M059J (cell line): ENCODE data around the gene GALNTL6. TPM values are rescaled to one million over a fixed set of nuclear protein-coding genes. Genes with fewer than 3 reads are reported as not detected.
"Not testable (repeated sequence)": the region's sequence is repeated elsewhere in the genome, so short reads cannot be mapped to it uniquely, and the experiment has no call there.

Experiments used
- DNase-seq: peaks from one replicate; pipeline ENCODE4 v3.0.0-alpha.2; 2012; ENCODE audit warnings: low read depth
- total RNA-seq: library from RNA; depleted of rRNA; stranded (reverse); fragments of >200 nt; shearing (Covaris generic); gene quantifications from 2 replicates; pipeline ENCODE4 v1.2.3, GENCODE V29; 2014

Gene GALNTL6
- total RNA-seq, 1 experiment from 2014 or later = not detected

- no peak for DNase-seq
These were observed 843.9 kb downstream of the GALNTL6 start for GRCh38 chr4:172657081-172657480.

GRCh38 chr4:172660251-172660650, 847.0 kb downstream of the GALNTL6 start:
- DNase-seq = no peak

DNA sequence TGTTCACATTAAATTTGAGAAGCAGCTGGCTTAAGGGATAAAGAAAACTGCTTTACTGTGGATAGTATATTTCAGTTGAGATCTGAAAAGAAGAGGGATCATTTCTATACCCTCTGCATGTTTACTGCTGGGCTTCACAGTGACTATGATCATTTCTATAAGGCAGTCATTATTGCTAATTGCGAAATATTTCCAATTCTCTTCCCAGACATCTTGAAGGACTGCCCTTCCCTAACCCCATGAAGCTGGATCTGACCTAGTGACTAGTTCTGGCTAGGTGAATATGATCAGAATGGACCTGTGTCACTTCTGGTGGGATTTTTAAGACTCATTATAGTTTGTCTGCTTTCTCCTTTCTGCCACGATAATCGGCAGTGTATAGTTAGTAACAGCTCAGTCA, 848.9 kb downstream of the GALNTL6 start:
- no peak for DNase-seq

DNA sequence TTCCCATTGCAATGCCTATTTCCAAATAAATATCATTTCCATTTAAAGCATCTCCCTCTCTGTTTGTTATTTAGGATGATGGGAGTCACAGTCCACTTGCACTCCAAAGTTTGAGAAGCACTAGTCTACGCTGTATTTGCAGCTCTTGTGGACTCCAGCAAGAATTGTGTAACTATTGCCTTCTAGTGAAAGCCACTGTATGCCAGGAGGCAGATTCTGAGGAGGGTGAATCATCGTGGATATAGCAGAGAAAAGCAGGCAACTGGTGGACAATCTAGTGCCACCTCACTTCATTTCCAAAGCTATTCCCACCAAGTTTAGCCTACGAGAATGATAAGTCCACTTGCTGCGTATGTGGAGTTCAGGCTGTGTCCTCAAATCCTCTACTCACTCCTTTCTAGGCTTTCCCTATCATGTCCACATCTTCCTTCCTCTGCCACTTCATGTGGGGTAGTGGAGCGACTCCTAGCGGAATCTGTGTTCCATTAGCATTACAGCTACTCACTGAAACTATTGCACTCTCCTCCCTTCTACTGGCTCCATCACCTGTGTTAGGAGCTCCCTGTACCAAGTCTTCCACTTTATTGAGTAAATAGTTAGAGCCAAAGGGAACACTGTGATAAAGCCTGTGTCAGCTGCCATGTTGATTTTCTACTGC, 853.6 kb downstream of the GALNTL6 start:
- DNase-seq = no peak

DNA sequence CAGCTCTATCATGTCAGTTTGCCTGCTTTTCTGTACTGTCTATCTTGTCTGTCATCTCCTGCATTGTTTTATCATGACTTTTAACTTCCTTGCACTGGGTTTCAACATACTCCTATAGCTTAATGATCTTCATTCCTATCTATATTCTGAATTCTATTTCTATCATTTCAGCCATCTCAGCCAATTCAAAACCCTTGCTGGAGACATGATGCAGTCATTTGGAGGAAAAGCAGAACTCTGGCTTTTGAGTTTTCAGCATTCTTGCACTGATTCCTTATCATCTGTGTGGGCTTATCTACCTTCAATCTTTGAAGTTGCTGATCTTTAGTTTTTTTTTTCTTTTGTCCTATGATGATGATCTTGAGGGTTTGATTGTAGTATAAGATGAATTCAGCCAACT, 861.6 kb downstream of the GALNTL6 start:
- DNase-seq = no peak

DNA sequence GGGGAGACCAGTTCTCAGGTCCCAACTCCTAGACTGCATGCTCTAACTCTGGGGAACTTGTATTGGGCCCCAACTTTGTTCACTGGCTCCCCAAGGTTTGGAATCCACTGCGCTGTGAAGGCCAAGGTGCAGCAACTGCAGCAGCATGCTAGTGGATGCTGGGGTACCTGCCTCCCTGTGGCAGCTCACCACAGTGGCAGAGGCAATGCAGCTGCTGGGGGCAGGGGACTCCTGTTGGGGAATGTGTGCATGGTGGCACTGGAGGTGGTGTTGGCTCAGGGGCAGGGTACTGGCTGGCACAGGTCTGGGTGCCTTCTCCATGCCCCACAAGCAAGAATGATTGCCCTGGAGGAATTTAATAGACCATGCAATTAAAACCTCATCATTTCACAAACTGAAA, 862.0 kb downstream of the GALNTL6 start:
- DNase-seq = no peak

DNA sequence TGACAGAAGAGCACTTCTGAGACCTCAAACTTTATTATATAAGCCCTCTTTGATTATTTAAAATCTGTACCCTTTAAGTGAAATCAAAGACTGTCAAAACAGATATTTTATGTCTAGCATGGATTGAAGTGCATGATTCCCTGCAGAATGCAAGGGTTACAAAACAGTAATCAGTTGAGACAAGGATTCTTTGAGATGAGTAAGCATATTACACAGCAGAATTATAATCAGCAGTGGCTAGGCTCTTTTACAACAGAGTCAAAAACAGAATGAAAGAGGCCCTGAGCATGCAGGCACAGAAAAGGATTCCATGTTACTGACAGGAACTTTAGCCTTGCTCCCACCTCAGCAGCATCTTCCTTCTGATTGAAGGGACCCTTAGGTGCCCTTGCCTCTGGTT, 867.5 kb downstream of the GALNTL6 start:
- no peak for DNase-seq

DNA sequence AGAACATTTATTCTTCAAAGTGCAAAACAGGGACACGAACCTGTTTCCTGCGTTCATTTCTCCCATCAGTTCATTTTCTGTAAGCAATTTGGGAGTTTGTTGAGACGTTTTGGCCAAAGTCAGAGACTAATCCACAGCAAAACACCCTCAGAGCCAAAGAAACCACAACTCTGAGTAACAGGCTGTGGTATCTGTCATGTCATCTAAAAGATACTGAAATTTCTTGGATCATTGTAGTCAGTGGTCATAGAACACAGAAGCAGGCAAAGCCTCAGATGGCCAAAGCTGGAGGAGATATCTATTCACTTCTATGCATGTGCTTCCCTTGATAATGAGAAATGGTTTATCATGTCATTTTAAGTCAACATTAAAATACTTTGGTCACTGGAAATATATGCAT, 869.8 kb downstream of the GALNTL6 start:
- no peak for DNase-seq

- no peak for DNase-seq
These were observed 872.8 kb downstream of the GALNTL6 start for GRCh38 chr4:172686021-172686420.

DNA sequence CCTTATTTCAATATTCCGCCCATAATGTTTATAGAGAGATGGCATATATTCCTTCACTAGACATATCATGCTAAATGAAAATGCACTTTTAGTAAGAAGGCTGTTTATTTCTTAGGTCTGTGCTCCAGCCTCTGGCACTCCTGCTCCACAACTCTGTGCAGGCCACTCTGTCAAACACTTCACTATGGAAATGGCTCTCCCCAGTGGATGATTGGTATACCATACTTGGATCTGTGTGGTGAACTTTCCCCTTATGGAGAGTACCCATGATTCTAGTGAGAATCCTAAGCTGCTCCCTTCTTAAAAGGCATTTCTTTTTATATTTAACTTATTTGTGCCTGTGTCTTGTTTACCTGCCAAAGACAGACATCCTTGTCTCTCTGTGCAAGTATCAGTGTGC, 875.3 kb downstream of the GALNTL6 start:
- no peak for DNase-seq

- no peak for DNase-seq
These were observed 878.3 kb downstream of the GALNTL6 start for GRCh38 chr4:172691552-172691951.

DNA sequence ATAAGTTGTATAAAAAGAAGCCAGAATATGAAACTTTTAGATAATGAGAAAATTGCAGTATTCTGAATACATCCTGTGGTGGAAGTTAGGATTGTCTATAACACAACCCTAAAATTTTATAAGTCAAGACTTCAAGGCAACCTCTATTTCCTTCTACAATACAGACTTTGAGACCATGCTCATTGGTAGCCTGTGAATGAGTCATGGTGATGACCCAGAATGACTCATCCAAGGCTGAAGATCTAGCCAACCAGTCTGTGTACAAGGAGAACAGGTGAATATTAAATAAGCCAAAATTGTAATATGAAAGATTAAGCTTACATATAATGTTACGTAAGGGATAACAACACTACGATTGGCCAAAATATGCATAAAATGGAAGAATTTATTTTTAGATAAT, 879.5 kb downstream of the GALNTL6 start:
- DNase-seq = peak; percentile 0

DNA sequence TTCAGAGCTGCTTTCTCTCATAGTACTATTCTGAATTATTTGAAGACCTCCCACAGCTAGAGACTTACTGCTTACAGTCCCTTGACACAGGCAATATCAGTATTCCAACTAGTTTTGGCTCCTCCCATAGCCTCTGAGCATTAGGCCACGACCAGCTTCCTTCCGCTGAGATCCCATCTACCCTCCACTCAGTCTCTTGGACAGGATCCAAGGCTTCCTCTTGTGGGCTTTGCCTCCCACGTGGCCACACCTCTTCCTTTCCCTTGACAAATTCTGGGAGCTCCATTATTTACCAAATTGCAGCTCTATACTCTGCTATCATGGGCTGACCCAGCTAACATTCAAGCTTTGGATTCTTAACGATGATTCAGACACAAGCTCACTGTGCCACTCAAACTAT, 885.1 kb downstream of the GALNTL6 start:
- DNase-seq = no peak

DNA sequence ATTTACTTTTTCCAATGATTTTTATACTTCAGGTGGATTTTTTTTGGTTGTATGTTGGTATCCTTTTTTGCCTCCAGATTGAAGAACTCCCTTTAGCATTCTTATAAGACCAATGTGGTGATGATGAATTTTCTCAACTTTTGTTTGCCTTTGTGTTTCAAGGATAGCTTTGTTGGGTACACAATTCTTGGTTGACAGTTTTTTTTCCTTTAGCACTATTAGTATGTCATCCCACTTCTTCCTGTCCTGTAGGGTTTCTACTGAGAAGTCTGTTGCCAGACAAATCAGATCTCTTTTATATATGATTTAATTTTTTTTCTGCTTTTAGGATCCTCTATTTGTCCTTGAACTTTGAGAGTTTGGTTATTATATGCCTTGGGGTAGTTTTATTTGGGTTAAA, 892.4 kb downstream of the GALNTL6 start:
- no peak for DNase-seq

DNA sequence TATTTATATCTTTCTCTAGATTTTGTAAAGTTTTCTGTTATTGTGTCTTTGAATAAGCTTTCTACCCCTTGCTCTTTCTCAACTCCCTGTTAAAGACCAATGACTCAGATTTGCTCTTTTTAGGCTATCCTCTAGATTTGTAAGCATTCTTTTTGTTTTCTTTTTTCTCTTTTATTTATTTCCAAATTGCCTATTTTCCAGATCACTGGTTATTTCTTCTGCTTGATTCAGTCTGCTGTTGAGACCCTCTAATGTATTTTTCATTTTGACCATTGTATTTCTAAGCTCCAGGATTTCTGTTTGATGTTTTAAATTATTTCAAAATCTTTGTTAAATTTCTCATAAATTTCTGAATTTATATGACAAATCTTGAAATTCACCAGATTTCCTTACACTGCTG, 892.8 kb downstream of the GALNTL6 start:
- no peak for DNase-seq

- DNase-seq = no peak
These were observed 894.4 kb downstream of the GALNTL6 start for GRCh38 chr4:172707622-172708021.

DNA sequence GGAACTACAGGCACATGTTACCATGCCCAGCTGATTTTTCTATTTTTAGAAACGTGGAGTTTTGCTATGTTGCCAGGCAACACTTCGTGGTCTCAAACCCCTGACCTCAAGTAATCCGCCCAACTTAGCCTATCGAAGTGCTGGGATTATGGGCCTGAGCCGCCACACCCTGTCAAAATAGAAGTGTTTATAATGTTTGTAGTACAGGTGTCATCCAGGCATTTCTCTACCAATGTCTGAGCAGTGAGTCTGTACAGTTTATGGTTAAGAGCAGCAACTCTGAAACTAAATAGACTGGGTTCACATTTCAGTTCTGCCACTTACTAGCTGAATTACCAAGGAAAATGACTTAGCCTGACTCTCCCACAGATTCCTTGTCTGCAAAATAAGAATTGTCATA, 895.0 kb downstream of the GALNTL6 start:
- no peak for DNase-seq

GRCh38 chr4:172709376-172709775, 896.2 kb downstream of the GALNTL6 start:
- no peak for DNase-seq

GRCh38 chr4:172716291-172716690, 903.1 kb downstream of the GALNTL6 start:
- no peak for DNase-seq

GRCh38 chr4:172721659-172722058, 908.5 kb downstream of the GALNTL6 start:
- no peak for DNase-seq

DNA sequence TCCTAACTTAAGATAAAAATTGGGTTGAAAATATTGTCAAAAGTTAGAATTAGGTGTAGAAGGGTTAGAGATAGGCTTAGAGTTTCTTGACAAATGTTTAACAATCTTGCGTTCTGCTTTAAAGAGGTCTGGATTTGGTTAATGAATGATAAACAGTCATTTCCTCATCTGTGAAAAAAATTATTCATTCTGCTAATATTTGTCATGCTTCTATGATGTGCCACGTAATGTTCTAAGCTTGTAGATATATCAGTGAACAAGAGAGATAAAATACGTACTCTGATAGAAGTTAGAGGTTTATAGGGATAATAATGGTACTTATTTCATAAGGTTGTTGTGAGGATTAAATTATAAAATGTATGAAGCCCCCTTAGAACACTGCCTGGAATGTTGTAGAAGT, 912.4 kb downstream of the GALNTL6 start:
- DNase-seq = no peak

DNA sequence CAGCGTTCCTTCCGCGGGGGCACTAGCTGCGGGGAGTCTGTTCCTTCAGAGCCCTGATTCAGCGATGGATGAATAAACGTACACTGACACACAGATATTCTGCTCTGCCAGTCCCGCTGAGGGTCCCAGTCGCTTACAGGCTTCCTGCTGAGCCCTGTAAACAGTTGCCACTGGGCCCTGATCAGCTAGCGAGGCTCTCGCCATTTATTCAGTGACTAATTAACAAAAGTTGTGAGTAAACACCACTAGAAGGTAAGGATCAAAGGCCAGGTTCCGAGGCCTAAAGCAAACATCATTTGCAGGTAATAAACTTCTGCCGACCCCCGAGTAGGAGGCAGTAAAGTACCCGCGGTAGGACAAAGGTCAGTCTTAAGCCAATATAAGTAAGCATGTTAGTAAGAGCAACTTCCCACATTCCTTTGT, 912.8 kb downstream of the GALNTL6 start:
- DNase-seq = no peak

DNA sequence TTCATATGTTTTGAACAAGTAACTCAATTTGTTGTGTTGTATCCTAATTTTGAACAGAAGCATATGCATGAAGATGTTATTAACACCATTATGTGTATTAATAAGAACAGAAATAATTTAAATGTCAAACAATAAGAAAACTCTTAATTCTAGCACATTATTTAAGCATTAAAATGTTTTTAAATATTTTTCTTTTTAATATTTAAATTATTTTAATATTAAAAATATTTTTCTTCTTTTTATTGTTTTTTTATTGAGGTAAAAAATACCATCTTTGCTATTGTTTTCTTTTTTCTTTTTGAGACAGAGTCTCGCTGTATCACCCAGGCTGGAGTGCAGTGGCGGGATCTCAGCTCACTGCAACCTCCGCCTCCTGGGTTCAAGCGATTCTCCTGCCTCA, 914.4 kb downstream of the GALNTL6 start:
- DNase-seq = no peak

- DNase-seq = not testable (repeated sequence)
These were observed 920.4 kb downstream of the GALNTL6 start for GRCh38 chr4:172733645-172734044.
